GM19463 (cell line): ENCODE data around the gene ZNF33A.
A peak's percentile ranks its signal among the peaks of the same experiment; 100 is the strongest.
"Not testable (repeated sequence)": the region's sequence is repeated elsewhere in the genome, so short reads cannot be mapped to it uniquely, and the experiment has no call there.

Source experiments
- ATAC-seq: cut with Tn5 transposase; IDR thresholded peaks from one replicate; pipeline ENCODE4 v1.9.1; 2021; ENCODE audit warnings: mild to moderate bottlenecking, moderate library complexity; ENCODE audit not compliant: unreplicated experiment

Gene ZNF33A

DNA sequence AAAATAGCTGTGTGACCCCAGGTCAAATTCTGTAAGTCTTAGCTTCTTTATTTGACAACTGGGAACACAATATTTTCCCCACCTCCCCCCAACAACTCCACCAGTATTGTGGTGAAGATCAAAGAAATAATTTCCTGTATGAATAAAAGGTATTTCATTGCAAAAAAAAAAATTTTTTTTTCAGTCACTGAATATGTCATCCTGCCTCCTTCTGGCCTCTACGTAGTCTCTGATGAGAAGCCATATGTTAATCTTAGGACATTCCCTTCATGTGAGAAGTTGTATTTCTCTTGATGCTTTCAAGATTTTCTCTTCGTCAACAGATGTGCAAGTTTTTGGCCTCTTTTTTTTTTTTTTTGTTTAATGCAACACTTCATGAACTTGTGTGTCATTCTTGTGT is 33.0 kb downstream of the ZNF33A start:
- no peak for ATAC-seq

DNA sequence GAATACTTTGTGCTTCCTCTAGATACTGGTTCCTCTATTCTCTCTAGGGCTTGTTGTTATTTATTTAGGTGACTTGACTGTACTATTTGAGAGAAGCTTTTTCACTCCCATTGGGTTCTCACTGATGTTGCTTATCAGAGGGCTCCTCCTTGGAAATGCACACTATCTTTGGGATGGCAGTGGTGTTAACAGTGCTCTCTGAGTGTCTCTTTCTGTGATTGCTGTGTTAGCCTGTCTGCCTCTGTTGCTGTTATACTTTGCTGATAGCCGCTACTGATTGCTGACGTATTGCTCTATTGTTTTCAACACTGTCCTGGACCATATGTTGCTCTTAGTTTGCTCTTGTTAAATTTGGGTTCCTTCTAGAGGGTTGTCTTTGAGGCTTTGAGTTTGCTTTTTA is 34.7 kb downstream of the ZNF33A start:
- ATAC-seq, result no peak

DNA sequence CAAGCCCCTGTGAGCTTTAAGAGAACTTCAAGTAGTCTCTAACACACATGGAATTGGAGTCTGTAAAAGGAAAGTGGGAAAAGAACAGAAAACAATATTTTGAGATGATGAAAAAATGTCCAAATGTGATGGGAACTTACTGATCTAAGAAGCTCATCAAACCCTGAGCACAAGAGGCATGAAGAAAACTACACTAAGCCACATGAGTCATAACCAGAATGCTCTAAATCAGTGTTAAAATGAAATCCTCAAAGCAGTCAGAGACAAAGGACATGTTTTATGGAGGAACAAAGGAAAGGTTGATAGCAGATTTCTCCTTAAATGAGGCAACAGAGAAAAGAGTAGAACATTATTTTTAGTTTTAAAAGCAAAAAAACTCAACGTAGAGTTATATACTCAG is 37.2 kb downstream of the ZNF33A start:
- ATAC-seq, result no peak

DNA sequence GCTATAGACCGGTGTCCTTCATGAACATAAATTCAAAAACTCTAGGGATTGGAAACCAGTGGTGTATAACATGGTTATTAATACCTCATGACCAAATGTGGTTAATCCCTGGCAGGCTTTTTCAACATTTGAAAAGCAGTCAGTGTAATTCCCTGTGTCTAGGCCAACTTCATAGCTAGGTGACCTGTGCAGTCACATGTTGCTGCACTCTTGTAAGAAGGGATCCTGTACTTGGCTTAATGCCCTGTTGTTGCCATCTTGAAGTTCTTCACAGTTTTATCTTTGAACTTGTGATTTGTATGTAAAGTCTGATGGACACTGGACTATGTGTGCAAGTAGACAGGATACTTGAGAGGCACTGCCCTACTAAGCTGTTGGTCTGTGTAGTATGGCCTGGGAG is 39.7 kb downstream of the ZNF33A start:
- ATAC-seq, result no peak

DNA sequence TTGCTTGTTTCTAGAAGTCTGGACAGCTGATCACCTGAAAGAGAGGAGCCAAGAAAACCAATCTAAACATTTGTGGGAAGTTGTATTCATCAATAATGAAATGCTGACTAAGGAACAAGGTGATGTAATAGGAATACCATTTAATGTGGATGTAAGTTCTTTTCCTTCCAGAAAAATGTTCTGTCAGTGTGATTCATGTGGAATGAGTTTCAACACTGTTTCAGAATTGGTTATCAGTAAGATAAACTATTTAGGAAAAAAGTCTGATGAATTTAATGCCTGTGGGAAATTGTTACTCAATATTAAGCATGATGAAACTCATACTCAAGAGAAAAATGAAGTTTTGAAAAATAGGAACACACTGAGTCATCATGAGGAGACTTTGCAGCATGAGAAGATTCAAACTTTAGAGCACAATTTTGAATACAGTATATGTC is 43.9 kb downstream of the ZNF33A start:
- ATAC-seq, result no peak

DNA sequence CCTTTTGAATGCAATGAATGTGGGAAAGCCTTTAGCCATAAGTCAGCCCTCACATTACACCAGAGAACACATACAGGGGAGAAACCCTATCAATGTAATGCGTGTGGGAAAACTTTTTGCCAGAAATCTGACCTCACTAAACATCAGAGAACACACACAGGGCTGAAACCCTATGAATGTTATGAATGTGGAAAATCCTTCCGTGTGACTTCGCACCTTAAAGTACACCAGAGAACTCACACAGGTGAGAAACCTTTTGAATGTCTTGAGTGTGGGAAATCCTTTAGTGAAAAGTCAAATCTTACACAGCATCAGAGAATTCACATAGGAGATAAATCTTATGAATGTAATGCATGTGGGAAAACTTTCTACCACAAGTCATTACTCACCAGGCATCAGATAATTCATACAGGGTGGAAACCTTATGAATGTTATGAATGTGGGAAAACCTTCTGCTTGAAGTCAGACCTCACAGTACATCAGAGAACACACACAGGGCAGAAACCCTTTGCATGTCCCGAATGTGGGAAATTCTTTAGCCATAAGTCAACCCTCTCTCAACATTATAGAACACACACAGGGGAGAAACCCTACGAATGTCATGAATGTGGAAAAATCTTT is 44.9 kb downstream of the ZNF33A start:
- not testable (repeated sequence) for ATAC-seq

DNA sequence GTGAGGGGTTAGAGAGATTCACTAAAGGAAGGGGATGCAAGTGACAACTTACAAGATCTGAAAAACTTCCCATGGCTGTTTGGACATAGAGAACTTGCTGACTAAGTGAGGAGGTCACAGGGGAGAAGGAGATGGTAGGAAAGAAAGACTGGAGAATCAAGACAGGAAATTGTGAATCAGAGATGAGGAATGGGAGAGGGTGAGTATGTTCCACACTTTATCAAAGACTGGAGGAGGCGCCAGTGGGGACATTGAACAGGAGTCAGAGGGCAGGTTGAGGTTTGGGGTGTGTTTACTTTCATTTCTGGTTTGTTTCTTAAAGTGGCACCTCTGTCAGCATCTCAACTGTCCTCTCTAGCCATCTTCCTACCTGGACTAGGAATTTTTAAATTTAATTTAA is 59.2 kb downstream of the ZNF33A start:
- ATAC-seq, result not testable (repeated sequence)

DNA sequence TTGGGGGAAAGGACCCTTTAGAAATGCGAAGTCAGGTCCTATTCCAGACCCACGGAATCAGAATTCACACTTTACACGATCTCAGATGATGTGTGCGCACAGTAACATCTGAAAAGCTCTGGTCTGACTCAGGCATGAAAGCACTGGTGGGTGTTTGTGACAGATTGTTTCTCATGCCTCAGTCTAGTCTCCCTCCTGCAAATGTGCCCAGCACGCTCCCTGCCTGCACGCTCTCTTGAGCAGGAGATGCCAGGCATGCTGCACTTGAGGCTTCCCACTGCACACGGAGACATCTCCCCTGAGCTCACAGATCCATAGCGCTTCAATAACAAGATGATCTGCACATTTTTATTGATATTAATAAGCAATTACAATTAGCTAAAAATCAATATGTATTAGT is 60.0 kb downstream of the ZNF33A start:
- no peak for ATAC-seq

DNA sequence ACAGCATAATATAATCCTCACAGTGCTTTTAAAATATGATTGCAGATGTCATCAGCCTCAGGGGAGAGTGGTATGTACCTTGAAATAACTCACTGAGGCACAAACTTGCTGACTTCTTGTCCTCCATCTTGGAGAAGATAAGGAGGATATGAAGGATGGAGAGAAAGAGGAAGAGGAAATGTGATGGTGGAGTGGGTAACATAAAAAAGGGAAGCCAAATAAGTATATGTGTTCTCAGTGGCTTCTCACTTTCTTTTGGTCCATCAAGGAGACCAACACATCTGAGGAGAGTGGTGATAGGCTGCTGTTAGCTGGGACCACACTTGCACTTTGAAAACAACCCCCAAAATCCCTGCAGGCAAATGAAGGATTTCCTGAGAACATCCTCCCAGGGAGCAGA is 62.1 kb downstream of the ZNF33A start:
- no peak for ATAC-seq

DNA sequence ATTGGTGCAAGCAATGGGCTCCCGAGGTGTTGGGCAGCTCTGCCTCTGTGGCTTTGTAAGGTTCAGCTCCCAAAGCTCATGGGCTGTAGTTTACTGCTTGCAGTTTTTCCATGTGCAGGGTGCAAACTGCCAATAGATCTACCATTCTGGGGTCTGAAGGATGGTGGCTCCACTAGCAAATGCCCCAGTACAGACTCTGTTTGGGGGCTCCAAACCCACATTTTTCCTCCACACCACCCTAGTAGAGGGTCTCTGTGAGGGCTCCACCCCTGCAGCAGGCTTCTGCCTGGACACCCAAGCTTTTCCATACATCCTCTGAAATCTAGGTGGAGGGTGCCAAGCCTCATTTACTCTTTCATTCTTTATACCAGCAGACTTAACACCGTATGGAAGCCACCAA is 66.2 kb downstream of the ZNF33A start:
- ATAC-seq, result no peak

DNA sequence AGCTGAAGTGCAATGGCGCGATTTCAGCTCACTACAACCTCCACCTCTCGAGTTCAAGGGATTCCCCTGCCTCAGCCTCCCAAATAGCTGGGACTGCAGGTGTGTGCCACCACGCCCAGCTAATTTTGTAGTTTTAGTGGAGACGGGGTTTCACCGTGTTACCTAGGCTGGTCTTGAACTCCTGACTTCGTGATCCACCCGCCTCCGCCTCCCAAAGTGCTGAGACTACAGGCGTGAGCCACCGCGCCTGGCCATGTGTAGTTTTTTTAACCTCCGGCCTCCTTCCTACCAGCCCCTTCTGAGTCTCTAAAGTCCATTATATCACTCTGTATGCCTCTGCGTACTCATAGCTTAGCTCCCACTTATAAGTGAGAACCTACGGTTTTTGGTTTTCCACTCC is 82.8 kb downstream of the ZNF33A start:
- not testable (repeated sequence) for ATAC-seq

DNA sequence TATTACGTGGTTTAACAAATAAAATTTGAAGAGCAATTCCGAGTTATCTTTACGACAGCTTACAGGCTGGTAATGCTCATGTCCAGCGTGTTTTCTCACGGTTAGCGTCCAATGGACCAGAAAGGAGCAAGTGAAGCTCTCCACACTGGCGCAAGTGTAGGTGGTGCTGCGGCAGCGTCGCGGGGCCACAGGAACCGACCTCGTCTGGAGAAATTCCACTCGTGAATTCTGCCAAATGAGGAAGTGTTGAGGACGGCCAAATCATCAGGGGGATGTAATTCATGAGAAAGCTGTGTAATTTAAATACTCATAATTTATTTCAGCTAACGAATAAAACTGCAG is 83.3 kb downstream of the ZNF33A start:
- peak; percentile 6 for ATAC-seq

DNA sequence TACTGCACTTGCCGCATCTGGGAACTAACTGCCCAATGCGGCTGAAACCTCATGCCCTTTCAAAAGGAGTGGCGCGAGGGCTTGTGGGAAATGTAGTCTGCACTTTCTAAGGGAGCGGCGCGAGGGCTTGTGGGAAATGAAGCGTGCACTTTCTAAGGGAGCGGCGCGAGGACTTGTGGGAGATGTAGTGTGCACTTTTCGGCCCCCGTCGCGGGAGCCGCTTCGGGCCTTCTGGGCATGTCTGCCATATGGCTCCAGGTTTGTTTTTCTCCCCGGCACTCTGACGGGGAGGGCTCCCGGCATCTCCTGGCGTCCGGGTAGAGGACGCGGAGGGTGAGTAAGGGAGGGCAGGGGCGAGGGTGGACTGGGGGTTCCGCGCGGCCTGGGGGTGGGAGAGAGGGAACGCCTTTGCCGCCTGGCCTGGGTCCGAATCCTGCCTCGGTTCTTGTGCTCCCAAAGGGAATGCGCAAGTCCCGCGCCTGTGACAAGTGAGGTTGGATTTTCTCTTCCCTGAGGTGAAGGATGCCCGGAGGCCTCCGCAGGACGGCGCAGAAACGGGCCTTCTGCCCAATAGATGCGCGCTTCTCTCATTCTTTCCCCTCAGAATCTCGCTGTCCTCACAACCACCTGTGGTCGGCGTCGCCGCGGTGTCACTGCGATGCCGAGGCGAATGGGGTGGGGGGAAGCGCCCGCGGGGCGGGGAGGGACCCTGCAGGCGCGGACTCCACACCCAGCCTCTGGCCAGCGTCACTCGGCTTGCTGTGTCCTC is 83.9 kb downstream of the ZNF33A start, which contains the start of gene ZNF37A:
TSS of gene ZNF37A (plus strand) at position 180 of the 769 bp plus-strand sequence. CDS start 2,281 bp downstream, outside the sequence.
- ATAC-seq, result peak; percentile 95

DNA sequence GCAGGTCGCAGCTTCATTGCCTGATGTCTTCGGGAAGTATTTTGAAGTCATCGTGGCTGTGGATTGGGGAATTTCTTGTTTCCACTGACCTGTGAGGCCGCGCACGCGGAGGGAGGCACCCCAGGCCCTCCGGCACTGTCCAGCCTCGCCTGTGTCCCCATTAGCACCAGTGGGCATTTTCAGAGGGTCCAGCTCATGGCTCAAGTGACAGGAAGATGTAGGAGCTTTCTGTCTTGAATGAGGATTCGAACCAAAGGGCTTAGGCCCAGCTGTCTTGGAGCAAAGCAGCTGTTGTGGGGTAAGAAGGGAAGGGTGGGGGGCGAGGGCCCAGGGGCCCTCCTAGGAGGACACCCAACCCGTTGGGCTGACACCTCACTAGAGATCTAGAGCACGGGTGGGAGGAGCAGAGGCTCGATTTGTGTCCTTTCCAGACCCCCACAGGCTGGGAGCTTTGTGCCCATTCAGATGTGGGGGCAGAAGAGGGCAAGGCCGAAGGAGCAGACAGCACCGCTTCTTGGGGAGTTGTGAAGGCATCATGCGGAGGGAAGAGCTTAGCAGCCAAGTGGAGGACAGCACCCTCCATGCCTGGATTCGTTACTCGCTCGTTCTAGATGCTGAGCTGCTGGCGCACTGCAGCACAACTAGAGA is 84.6 kb downstream of the ZNF33A start:
- ATAC-seq, result no peak

DNA sequence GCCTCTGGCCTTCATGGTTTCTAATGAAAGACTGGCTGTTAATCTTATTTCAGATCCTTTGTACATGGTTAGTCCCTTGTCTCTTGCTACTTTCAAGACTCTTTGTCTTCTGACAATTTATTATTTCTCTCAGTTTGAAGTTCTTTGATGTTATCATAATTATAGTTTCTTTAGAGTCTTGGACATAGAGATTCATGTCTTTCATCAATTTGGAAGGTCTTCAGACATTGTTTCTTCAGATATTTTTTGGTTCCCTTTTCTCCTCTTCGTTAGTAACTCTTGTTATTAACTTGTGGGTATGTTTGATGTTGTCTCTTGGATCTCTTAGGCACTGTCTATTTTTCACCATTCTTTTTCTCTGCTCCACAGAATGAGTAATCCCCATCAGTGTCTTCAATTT is 92.4 kb downstream of the ZNF33A start:
- no peak for ATAC-seq

DNA sequence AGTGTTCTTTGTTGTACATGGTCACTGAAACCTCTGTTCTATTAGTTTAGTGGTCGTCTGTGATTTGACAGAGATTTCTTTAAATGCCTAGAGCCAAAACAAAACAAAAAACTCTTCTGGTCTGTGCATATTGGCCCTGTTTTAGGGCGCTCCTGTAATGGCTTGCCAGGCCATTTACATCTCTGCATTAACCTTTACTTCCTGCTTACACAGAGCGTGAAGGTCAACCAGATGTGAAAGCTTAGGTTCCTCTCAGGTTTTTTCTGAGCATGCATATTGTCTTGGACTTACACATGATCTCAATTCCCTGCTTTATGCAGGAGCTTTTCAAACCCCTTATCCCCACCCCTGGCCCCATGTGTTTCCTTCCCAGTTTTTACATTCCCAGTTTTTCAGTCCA is 93.3 kb downstream of the ZNF33A start:
- ATAC-seq, result no peak

DNA sequence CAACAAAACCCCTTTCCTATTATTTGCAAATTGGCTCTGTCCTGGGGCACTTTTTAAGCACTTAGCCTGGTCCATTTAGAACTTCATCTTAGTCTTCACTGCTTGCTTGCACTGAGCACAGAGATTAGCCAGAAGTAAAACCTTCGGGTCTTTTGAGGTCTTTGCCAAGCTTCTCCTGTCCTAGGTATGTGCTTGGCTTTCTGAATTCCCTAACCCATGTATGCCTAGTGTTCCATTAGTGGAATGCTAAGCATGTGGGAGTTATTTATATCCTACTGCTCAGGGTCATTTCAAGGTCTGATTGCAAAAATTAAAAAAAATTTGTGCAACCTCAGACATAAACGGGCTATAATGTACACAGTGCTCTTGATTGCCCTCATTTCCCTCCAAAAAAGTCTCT is 101.7 kb downstream of the ZNF33A start:
- no peak for ATAC-seq
